ENCODE results near the gene SYCP3.
"Not testable (repeated sequence)": the region's sequence is repeated elsewhere in the genome, so short reads cannot be mapped to it uniquely, and the experiment has no call there.

Gene SYCP3

GRCh38 chr12:101710288-101710687 lies 29.0 kb downstream of the SYCP3 start:
- no peak for DNase-seq

DNA sequence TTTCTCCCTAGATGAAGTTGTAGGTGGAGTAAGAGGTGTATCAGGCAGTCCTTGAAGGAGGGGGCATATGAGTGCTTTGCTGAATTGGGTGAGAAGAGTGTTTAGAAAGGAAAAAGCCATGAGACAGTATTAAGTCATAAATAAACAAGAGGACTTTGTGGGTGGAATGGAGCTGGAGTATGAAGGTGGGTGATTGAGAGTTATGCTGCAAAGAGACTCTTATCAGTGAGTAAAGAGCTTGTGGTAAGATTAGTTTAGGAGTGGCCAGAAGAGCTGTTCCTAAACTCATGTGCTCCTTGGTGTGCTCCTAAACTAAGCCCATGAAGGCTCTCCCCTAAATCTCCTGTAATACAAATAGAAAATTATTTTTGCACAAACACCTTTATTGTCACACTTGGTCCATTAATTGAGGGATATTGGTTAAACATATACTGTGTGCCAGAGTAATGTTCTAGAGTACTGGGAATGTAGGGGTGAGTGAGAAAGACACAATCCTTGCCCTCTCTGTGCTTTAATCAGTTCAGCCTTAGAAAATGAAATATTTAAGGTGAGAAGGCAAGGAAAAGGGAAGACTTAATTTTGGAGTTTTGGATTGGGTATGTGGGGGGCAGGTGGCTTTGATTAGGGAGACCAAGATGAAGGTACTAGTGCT lies 32.0 kb downstream of the SYCP3 start:
- DNase-seq: no peak

GRCh38 chr12:101706403-101706802 lies 32.9 kb downstream of the SYCP3 start:
- no peak for DNase-seq

GRCh38 chr12:101703487-101703886 lies 35.8 kb downstream of the SYCP3 start:
- no peak for DNase-seq

DNA sequence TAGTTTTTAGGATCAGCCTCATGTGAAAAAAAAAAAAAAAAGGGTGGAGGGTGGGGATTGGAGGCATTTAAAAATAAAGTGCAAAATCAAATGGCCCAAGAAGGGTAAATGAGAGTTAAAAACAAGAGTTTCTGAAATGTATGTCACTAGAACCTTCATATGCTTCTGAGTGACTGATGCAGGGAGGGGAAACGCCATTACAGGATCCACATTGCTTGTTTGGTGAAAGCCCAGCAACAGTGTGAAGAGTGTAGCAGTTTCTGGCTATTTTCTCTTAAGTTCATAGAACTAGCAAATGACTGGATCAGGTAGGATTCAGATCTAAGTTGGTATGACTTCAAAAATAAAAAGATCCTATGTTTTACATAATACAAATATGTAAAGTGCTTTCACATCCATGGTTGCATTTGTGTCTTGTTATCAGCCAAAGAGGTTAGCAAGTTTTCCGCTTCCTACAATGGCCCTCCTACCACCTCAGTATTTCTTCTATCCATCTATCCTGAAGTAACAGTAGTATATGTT lies 38.9 kb downstream of the SYCP3 start:
- DNase-seq: no peak

GRCh38 chr12:101698800-101699347 lies 40.4 kb downstream of the SYCP3 start:
- DNase-seq: no peak

- peak; percentile 10 for DNase-seq
These were observed 41.1 kb downstream of the SYCP3 start for GRCh38 chr12:101697930-101698799.

- peak; percentile 69 for DNase-seq
These were observed 41.9 kb downstream of the SYCP3 start, which contains the start of gene CHPT1 for GRCh38 chr12:101697197-101697929. TSS of gene CHPT1 (plus strand) at chr12:101697640. CDS start at chr12:101697862, 222 bp downstream.

- DNase-seq: no peak
These were observed 42.7 kb downstream of the SYCP3 start for GRCh38 chr12:101696251-101697196.

- no peak for DNase-seq
These were observed 43.6 kb downstream of the SYCP3 start for GRCh38 chr12:101695706-101696105.

- no peak for DNase-seq
These were observed 44.3 kb downstream of the SYCP3 start for GRCh38 chr12:101694986-101695385.

GRCh38 chr12:101694297-101694848 lies 44.9 kb downstream of the SYCP3 start:
- DNase-seq: no peak

GRCh38 chr12:101691503-101692096 lies 47.7 kb downstream of the SYCP3 start:
- no peak for DNase-seq

DNA sequence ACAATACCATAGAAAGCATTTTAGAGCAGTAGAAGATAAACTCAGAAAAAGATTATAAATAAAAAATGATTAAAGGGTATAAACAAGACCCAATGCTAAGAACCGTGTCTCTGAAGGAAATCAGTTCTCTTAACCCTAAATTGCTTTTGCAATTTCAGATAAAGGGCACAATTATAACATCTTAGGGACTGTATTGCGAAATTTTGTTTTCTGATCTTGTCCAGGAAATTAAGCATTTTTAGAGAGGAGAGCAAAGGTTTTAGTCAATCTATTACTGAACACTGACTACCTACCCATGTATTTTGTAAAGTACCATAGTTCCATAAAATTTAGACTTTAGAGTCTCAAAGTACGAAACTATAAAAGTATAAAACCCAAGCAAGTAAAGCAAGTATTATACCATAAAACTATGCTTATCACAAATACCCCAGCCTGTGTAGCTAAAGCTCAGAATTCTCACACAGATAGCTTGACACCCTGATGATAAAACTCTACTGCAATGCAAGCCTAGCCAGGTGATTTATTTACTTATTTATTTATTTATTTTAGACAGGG lies 48.6 kb downstream of the SYCP3 start:
- no peak for DNase-seq

- no peak for DNase-seq
These were observed 53.1 kb downstream of the SYCP3 start for GRCh38 chr12:101686176-101686575.

DNA sequence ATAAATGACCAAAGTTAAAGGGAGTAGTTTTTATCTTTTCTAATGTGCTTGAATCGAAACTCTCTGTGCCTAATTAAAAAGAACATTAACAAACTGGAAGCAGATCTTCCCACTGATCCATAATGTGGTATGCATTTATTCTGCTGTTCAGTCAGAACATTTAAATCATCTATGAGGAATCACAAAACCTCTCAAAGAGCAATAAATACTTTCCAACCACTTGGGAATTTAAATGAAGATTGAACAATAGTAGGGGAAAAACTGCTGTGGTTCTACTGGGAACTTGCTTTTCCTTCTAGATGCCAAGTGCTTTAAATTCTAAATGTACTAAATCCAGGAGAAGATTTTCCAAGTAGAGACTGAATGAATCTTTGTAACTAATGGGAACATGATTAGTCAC lies 54.2 kb downstream of the SYCP3 start:
- DNase-seq: no peak

DNA sequence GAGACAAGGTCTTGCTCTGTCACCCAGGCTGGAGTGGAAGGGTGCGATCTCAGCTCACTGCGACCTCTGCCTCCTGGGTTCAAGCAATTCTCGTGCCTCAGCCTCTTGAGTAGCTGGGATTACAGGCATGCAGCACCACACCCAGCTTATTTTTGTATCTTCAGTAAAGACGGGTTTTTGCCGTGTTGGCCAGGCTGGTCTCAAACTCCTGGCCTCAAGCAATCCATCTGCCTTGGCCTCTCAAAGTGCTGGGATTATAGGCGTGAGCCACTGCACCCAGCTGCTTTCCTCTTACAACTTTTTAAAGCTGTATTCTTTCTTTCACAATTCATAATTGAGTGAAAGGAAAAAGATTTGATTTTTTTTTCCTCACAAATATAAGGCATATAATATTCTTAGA lies 57.6 kb downstream of the SYCP3 start:
- not testable (repeated sequence) for DNase-seq

DNA sequence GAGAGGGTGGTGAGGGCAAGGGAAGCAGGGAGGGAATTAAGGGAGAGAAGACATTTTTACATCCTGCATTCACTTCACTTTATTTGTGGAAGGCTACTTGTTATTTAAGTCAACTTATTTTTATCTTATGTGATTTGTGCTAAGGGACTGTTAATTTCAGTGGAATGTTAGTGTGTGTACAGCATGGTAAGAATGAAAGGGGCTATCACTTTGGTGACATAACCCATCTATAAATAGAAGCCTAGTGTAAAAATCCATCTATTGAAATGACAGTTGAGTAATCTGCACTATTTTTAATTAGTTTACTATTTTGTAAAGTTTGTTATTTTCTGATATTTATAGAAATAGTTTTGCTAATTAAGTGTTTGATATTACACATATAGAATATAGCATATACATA lies 58.6 kb downstream of the SYCP3 start:
- DNase-seq: no peak

GRCh38 chr12:101680240-101680639 lies 59.0 kb downstream of the SYCP3 start:
- no peak for DNase-seq

Data from CD4-positive, alpha-beta T cell treated with Interleukin-17A for 1 hour (primary cell).